ENCODE data around the gene ATF7. TPM values are rescaled to one million over a fixed set of nuclear protein-coding genes. Genes with fewer than 3 reads are reported as not detected.

ATF7 gene
- total RNA-seq, 4 donors from 2014 or later, result 25.6 to 38.0 (median 29.8) TPM

DNA sequence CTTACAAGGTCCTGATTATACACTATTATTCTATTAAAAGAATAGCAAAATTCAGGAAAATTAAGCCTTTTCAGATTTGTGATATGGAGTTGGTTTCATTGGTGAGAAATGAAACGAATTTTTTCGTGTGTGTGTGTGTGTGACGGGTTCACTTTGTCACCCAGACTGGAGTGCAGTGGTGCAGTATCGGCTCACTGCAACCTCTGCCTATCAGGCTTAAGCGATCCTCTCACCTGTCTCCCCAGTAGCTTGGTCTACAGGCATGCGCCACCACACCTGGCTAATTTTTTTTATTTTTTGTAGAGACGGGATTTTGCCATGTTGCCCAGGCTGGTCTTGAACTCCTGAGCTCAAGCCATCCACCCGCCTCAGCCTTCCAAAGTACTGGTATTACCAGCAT, 164.6 kb downstream of the ATF7 start:
- H3K27ac ChIP-seq, result no peak overlapping the region
- no peaks in the 10 kb centered on the region for H3K27me3 ChIP-seq
- H3K9me3 ChIP-seq, result no peaks in the 10 kb centered on the region
- DNase-seq, result no peak
- H3K4me3 ChIP-seq, result no peak overlapping the region
- TF ChIP-seq, protein P1, sequence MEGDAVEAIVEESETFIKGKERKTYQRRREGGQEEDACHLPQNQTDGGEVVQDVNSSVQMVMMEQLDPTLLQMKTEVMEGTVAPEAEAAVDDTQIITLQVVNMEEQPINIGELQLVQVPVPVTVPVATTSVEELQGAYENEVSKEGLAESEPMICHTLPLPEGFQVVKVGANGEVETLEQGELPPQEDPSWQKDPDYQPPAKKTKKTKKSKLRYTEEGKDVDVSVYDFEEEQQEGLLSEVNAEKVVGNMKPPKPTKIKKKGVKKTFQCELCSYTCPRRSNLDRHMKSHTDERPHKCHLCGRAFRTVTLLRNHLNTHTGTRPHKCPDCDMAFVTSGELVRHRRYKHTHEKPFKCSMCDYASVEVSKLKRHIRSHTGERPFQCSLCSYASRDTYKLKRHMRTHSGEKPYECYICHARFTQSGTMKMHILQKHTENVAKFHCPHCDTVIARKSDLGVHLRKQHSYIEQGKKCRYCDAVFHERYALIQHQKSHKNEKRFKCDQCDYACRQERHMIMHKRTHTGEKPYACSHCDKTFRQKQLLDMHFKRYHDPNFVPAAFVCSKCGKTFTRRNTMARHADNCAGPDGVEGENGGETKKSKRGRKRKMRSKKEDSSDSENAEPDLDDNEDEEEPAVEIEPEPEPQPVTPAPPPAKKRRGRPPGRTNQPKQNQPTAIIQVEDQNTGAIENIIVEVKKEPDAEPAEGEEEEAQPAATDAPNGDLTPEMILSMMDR (IDR thresholded peaks at IDR 0.05), result no peak
- TF ChIP-seq POLR2A (IDR thresholded peaks at IDR 0.05), result no peak
- H3K36me3 ChIP-seq, result peaks cover 0 to 100% (median 3%) of the 10 kb centered on the region in 3 donors
- peaks cover 0 to 7% (median 0%) of the 10 kb centered on the region in 4 donors for H3K4me1 ChIP-seq

DNA sequence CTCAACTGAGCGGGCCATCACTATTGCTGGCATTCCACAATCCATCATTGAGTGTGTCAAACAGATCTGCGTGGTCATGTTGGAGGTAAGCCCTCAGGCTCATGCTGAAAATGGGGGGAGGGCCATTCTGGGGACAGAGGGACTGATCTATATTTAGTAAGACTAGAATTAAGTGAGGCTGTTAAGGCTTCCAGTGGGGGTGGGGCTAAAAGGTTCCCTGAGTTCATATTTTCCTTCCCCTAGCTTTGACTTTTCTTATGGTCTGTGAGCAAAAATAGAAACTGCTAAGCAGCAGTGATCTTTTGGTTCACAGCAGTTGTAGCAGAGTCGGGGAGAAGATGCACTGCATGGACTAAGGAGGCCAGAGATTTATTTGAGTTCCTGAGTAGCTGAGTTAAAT, 165.1 kb downstream of the ATF7 start:
- Histone ChIP-seq H3K4me1 (peaks cover 0 to 7% (median 0%) of the 10 kb centered on the region in 4 donors), H3K9me3 (no peaks in the 10 kb centered on the region), H3K36me3 (peaks cover 0 to 100% (median 3%) of the 10 kb centered on the region in 3 donors), H3K27ac (no peak overlapping the region), H3K27me3 (no peaks in the 10 kb centered on the region), H3K4me3 (no peak overlapping the region)
- DNase-seq, result no peak
- TF ChIP-seq, protein P1 (IDR thresholded peaks at IDR 0.05), result no peak
- no peak for TF ChIP-seq POLR2A (IDR thresholded peaks at IDR 0.05)

DNA sequence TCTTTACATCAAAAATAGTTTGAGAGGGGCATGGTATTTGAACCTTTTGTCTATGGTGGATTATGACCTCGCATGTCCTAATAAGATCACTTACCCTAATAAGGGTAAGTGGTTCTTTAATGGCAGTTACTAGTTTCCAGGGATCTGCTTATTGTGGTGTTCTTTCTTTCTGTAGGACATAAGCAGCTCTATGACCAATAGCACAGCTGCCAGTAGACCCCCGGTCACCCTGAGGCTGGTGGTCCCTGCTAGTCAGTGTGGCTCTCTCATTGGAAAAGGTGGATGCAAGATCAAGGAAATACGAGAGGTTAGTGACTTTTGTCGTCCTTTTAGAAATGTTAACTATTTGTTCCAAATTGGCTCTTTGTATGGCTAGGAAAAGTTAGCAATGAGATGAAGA, 167.1 kb downstream of the ATF7 start:
- peaks cover 0 to 100% (median 3%) of the 10 kb centered on the region in 3 donors for H3K36me3 ChIP-seq
- H3K4me1 ChIP-seq, result peaks cover 0 to 14% (median 0%) of the 10 kb centered on the region in 4 donors
- no peak overlapping the region for H3K27ac ChIP-seq
- H3K9me3 ChIP-seq, result no peaks in the 10 kb centered on the region
- TF ChIP-seq, protein P1 (IDR thresholded peaks at IDR 0.05), result no peak
- no peak for TF ChIP-seq POLR2A (IDR thresholded peaks at IDR 0.05)
- DNase-seq, result no peak
- H3K4me3 ChIP-seq, result no peak overlapping the region
- no peaks in the 10 kb centered on the region for H3K27me3 ChIP-seq

Small RNA genes within 50 kb of the gene (small RNA-seq; reads per million reads assigned to genes)
- 0 reads per million in 2 donors for gene AC023509.3

Other genes with a start within 250 kb of the ATF7 start
- 10 to 100 TPM; 56.1 to 83.4 (median 67.8) TPM for gene SP1, start 246.2 kb downstream of the ATF7 start, total RNA-seq
- under 1 TPM in 1 of 4 donors, not detected in 3; 0.40 TPM for gene AMHR2, start 202.5 kb downstream of the ATF7 start, total RNA-seq
- 100 to 1,000 TPM; 160 to 541 (median 423) TPM for gene PRR13, start 184.6 kb downstream of the ATF7 start, total RNA-seq
- gene PCBP2, start 174.3 kb downstream of the ATF7 start, total RNA-seq, result 100 to 1,000 TPM; 384 to 549 (median 500) TPM
- 10 to 100 TPM in 3 of 4 donors, 1 to 10 TPM in 1; 6.5 to 44.6 (median 11.6) TPM for gene MAP3K12, start 126.9 kb downstream of the ATF7 start, total RNA-seq
- 10 to 100 TPM; 25.7 to 30.3 (median 27.2) TPM for gene TARBP2, start 125.1 kb downstream of the ATF7 start, total RNA-seq
- gene NPFF, start 118.9 kb downstream of the ATF7 start, total RNA-seq, result not detected
- 100 to 1,000 TPM; 118 to 246 (median 203) TPM for gene ATP5MC2, start 49.7 kb upstream of the ATF7 start, total RNA-seq
- 100 to 1,000 TPM in 3 of 4 donors, 10 to 100 TPM in 1; 79.7 to 342 (median 175) TPM for gene CALCOCO1, start 101.1 kb upstream of the ATF7 start, total RNA-seq
- not detected for gene CISTR, start 125.6 kb upstream of the ATF7 start, total RNA-seq